ENCODE measurements around the gene RAB40C. TPM values are rescaled to one million over a fixed set of nuclear protein-coding genes. Genes with fewer than 3 reads are reported as not detected.

RAB40C gene
- total RNA-seq, 1 experiment from 2014 or later, result 22.5 TPM

DNA sequence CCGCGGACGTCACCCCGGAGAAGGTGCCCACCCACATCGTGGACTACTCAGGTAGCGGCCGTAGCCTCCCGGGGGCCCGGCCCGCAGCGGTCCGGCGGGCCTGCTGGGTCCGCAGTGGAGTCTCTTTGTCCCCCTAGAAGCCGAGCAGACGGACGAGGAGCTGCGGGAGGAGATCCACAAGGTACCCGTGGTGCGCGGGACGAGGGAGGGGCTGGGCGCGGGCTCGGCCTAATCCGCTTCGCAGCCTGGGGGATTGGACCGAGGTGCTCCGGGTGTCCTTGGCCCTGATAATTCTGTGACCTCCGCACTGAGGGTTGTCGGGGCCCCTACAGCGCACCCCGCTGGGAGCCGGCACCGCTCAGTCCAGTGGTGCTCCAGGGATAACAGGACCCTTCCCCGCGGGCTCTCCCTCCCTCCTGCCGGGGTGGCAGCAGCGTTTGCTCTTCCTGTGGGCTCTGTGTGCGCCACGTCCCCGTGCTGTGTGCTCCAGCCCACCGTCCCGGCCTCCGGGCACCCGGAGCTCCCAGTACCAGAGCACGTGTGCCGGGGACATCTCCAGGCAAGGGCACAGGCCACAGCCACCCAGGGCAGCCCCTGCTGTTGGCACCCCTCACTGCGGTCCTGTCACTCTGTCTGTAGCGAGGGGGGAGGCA lies 78.8 kb downstream of the RAB40C start:
- no peak for DNase-seq (ENCODE audit: low spot score)
- Mint-ChIP-seq H3K4me1 (no peaks in the 10 kb centered on the region), H3K36me3 (peaks cover 11% of the 10 kb centered on the region), H3K9me3 (no peaks in the 10 kb centered on the region), H3K27me3 (ENCODE audit: low read depth) (no peaks in the 10 kb centered on the region), H3K27ac (no peak overlapping the region), H3K4me3 (peak overlapping the region; percentile 65)
- no peak for ATAC-seq
- CTCF ChIA-PET, result interaction anchor here (1.3 to 3.0 kb wide), 9 partner anchors 7 to 297 kb away, joined by 3 to 21 read pairs (median 6); partner anchors contain the start of genes ANTKMT, RHBDL1, STUB1 and WDR90
- no peak for TF ChIP-seq NFE2L1 (CRISPR knock-in tag; IDR thresholded peaks at IDR 0.05)
- TF ChIP-seq FOXJ3 (CRISPR knock-in tag; IDR thresholded peaks at IDR 0.05; ENCODE audit: borderline replicate concordance), result no peak
- TF ChIP-seq JUN (CRISPR knock-in tag; IDR thresholded peaks at IDR 0.05), result 0 out of 2 replicates have a peak, but pooled peaks have one; percentile 39
- TF ChIP-seq ZNF121 (CRISPR knock-in tag; IDR thresholded peaks at IDR 0.05), result no peak
- no peak for TF ChIP-seq GTF2I (CRISPR knock-in tag; conservative IDR thresholded peaks at IDR 0.05)
- TF ChIP-seq ZBTB21 (CRISPR knock-in tag; IDR thresholded peaks at IDR 0.05; ENCODE audit: borderline replicate concordance), result 0 out of 2 replicates have a peak, but pooled peaks have one; percentile 4
- TF ChIP-seq JAZF1 (CRISPR knock-in tag; IDR thresholded peaks at IDR 0.05), result no peak
- TF ChIP-seq, protein P1, sequence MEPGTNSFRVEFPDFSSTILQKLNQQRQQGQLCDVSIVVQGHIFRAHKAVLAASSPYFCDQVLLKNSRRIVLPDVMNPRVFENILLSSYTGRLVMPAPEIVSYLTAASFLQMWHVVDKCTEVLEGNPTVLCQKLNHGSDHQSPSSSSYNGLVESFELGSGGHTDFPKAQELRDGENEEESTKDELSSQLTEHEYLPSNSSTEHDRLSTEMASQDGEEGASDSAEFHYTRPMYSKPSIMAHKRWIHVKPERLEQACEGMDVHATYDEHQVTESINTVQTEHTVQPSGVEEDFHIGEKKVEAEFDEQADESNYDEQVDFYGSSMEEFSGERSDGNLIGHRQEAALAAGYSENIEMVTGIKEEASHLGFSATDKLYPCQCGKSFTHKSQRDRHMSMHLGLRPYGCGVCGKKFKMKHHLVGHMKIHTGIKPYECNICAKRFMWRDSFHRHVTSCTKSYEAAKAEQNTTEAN (CRISPR knock-in tag; IDR thresholded peaks at IDR 0.05), result no peak
- TF ChIP-seq, protein P2, sequence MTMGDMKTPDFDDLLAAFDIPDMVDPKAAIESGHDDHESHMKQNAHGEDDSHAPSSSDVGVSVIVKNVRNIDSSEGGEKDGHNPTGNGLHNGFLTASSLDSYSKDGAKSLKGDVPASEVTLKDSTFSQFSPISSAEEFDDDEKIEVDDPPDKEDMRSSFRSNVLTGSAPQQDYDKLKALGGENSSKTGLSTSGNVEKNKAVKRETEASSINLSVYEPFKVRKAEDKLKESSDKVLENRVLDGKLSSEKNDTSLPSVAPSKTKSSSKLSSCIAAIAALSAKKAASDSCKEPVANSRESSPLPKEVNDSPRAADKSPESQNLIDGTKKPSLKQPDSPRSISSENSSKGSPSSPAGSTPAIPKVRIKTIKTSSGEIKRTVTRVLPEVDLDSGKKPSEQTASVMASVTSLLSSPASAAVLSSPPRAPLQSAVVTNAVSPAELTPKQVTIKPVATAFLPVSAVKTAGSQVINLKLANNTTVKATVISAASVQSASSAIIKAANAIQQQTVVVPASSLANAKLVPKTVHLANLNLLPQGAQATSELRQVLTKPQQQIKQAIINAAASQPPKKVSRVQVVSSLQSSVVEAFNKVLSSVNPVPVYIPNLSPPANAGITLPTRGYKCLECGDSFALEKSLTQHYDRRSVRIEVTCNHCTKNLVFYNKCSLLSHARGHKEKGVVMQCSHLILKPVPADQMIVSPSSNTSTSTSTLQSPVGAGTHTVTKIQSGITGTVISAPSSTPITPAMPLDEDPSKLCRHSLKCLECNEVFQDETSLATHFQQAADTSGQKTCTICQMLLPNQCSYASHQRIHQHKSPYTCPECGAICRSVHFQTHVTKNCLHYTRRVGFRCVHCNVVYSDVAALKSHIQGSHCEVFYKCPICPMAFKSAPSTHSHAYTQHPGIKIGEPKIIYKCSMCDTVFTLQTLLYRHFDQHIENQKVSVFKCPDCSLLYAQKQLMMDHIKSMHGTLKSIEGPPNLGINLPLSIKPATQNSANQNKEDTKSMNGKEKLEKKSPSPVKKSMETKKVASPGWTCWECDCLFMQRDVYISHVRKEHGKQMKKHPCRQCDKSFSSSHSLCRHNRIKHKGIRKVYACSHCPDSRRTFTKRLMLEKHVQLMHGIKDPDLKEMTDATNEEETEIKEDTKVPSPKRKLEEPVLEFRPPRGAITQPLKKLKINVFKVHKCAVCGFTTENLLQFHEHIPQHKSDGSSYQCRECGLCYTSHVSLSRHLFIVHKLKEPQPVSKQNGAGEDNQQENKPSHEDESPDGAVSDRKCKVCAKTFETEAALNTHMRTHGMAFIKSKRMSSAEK (CRISPR knock-in tag; IDR thresholded peaks at IDR 0.05; ENCODE audit: borderline replicate concordance), result no peak
- TF ChIP-seq, protein P3, sequence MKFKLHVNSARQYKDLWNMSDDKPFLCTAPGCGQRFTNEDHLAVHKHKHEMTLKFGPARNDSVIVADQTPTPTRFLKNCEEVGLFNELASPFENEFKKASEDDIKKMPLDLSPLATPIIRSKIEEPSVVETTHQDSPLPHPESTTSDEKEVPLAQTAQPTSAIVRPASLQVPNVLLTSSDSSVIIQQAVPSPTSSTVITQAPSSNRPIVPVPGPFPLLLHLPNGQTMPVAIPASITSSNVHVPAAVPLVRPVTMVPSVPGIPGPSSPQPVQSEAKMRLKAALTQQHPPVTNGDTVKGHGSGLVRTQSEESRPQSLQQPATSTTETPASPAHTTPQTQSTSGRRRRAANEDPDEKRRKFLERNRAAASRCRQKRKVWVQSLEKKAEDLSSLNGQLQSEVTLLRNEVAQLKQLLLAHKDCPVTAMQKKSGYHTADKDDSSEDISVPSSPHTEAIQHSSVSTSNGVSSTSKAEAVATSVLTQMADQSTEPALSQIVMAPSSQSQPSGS (CRISPR knock-in tag; IDR thresholded peaks at IDR 0.05; ENCODE audit: borderline replicate concordance, low read depth), result no peak
- 0 out of 2 replicates have a peak, but pooled peaks have one; percentile 19 for TF ChIP-seq FOXP1 (CRISPR knock-in tag; IDR thresholded peaks at IDR 0.05; ENCODE audit: borderline replicate concordance)
- TF ChIP-seq, protein P4, sequence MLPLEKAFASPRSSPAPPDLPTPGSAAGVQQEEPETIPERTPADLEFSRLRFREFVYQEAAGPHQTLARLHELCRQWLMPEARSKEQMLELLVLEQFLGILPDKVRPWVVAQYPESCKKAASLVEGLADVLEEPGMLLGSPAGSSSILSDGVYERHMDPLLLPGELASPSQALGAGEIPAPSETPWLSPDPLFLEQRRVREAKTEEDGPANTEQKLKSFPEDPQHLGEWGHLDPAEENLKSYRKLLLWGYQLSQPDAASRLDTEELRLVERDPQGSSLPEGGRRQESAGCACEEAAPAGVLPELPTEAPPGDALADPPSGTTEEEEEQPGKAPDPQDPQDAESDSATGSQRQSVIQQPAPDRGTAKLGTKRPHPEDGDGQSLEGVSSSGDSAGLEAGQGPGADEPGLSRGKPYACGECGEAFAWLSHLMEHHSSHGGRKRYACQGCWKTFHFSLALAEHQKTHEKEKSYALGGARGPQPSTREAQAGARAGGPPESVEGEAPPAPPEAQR (CRISPR knock-in tag; IDR thresholded peaks at IDR 0.05), result no peak
- TF ChIP-seq, protein P5, sequence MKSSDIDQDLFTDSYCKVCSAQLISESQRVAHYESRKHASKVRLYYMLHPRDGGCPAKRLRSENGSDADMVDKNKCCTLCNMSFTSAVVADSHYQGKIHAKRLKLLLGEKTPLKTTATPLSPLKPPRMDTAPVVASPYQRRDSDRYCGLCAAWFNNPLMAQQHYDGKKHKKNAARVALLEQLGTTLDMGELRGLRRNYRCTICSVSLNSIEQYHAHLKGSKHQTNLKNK (CRISPR knock-in tag; IDR thresholded peaks at IDR 0.05), result no peak
- TF ChIP-seq KAT7 (CRISPR knock-in tag; IDR thresholded peaks at IDR 0.05; ENCODE audit: borderline replicate concordance), result no peak
- TF ChIP-seq ZNF416 (CRISPR knock-in tag; IDR thresholded peaks at IDR 0.05), result no peak
- TF ChIP-seq, protein P6, sequence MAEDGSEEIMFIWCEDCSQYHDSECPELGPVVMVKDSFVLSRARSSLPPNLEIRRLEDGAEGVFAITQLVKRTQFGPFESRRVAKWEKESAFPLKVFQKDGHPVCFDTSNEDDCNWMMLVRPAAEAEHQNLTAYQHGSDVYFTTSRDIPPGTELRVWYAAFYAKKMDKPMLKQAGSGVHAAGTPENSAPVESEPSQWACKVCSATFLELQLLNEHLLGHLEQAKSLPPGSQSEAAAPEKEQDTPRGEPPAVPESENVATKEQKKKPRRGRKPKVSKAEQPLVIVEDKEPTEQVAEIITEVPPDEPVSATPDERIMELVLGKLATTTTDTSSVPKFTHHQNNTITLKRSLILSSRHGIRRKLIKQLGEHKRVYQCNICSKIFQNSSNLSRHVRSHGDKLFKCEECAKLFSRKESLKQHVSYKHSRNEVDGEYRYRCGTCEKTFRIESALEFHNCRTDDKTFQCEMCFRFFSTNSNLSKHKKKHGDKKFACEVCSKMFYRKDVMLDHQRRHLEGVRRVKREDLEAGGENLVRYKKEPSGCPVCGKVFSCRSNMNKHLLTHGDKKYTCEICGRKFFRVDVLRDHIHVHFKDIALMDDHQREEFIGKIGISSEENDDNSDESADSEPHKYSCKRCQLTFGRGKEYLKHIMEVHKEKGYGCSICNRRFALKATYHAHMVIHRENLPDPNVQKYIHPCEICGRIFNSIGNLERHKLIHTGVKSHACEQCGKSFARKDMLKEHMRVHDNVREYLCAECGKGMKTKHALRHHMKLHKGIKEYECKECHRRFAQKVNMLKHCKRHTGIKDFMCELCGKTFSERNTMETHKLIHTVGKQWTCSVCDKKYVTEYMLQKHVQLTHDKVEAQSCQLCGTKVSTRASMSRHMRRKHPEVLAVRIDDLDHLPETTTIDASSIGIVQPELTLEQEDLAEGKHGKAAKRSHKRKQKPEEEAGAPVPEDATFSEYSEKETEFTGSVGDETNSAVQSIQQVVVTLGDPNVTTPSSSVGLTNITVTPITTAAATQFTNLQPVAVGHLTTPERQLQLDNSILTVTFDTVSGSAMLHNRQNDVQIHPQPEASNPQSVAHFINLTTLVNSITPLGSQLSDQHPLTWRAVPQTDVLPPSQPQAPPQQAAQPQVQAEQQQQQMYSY (CRISPR knock-in tag; IDR thresholded peaks at IDR 0.05), result no peak
- POLR2A ChIA-PET, result interaction anchor here (1.8 kb wide), 1 partner anchor 52 kb away, joined by 6 read pairs; no protein-coding TSS in a partner anchor

All from WTC11 (cell line).